DND-41 (cell line): ENCODE measurements around the gene MPP7.

Source experiments
- ATAC-seq: fragments of 200-7000 bp; cut with Tn5 transposase; 3 replicates; pipeline ENCODE4 v1.9.1; 2021; ENCODE audit warnings: low read depth; ENCODE audit not compliant: insufficient read depth
- DNase-seq: peaks from one replicate; pipeline ENCODE4 v3.0.0-alpha.2; 2020
- H2AFZ ChIP-seq: 2 replicates; pipeline ENCODE4 v1.6.0; 2012; ENCODE audit warnings: low read depth, low read length
- H3K27ac ChIP-seq: 2 replicates; pipeline ENCODE4 v1.5.1; 2012; ENCODE audit warnings: low read length, inconsistent platforms
- H3K27me3 ChIP-seq: fragments of 200-600 bp; sonication (generic); 2 replicates; pipeline ENCODE4 v1.6.0; 2012; ENCODE audit warnings: low read length, mild to moderate bottlenecking, inconsistent platforms; ENCODE audit not compliant: insufficient read depth, poor library complexity
- H3K36me3 ChIP-seq: 2 replicates; pipeline ENCODE4 v1.5.1; 2012; ENCODE audit warnings: low read length, inconsistent platforms; ENCODE audit not compliant: insufficient read depth
- H3K4me1 ChIP-seq: 2 replicates; pipeline ENCODE4 v1.5.1; 2012; ENCODE audit warnings: mild to moderate bottlenecking, low read length; ENCODE audit not compliant: insufficient read depth
- H3K4me2 ChIP-seq: 2 replicates; pipeline ENCODE4 v1.6.0; 2012; ENCODE audit warnings: mild to moderate bottlenecking, moderate library complexity, low read length, inconsistent platforms; ENCODE audit not compliant: insufficient read depth
- H3K4me3 ChIP-seq, 2 experiments: fragments of 200-600 bp in 1 of 2; shearing (Covaris generic) in 1 of 2; 2 replicates each; pipeline ENCODE4 v1.5.1; 2012 to 2016; ENCODE audit warnings: inconsistent platforms in 2 of 2, low read length in 2 of 2, mild to moderate bottlenecking in 2 of 2, low read depth in 1 of 2, moderate library complexity in 1 of 2
- H3K79me2 ChIP-seq: 2 replicates; pipeline ENCODE4 v1.6.0; 2012; ENCODE audit warnings: low read length, inconsistent platforms; ENCODE audit not compliant: insufficient read depth
- H3K9ac ChIP-seq: 2 replicates; pipeline ENCODE4 v1.6.0; 2012; ENCODE audit warnings: low read depth, mild to moderate bottlenecking, inconsistent platforms, low read length, moderate library complexity
- H3K9me3 ChIP-seq: 2 replicates; pipeline ENCODE4 v1.5.1; 2012; ENCODE audit warnings: low read length, moderate library complexity, mild to moderate bottlenecking, inconsistent platforms; ENCODE audit not compliant: insufficient read depth, severe bottlenecking
- H4K20me1 ChIP-seq: 2 replicates; pipeline ENCODE4 v1.6.0; 2012; ENCODE audit warnings: low read length; ENCODE audit not compliant: insufficient read depth
- CTCF ChIP-seq: IDR thresholded peaks from 2 replicates; pipeline ENCODE4 v1.5.1; 2012; ENCODE audit warnings: borderline replicate concordance, low read length, moderate library complexity, mild to moderate bottlenecking; ENCODE audit not compliant: poor library complexity, severe bottlenecking; ENCODE audit errors: extremely low read depth
- EZH2 ChIP-seq: IDR thresholded peaks from 3 replicates; pipeline ENCODE4 v1.6.1; 2012; ENCODE audit warnings: borderline replicate concordance, low read depth, mild to moderate bottlenecking, moderate library complexity, low read length, inconsistent platforms; ENCODE audit not compliant: severe bottlenecking

The MPP7 gene

GRCh38 chr10:28256776-28257175 lies 46.1 kb downstream of the MPP7 start:
- H3K9ac ChIP-seq = no peak overlapping the region
- no peaks in the 10 kb centered on the region for H4K20me1 ChIP-seq
- ATAC-seq (no peak), DNase-seq (no peak)
- no peaks in the 10 kb centered on the region for H3K4me1 ChIP-seq
- no peak overlapping the region for H2AFZ ChIP-seq
- H3K27me3 ChIP-seq = no peaks in the 10 kb centered on the region
- H3K27ac ChIP-seq = no peak overlapping the region
- H3K9me3 ChIP-seq = no peaks in the 10 kb centered on the region
- no peak overlapping the region for H3K4me3 ChIP-seq
- TF ChIP-seq EZH2 (no peak), CTCF (no peak)
- no peak overlapping the region for H3K4me2 ChIP-seq
- no peaks in the 10 kb centered on the region for H3K36me3 ChIP-seq
- no peaks in the 10 kb centered on the region for H3K79me2 ChIP-seq

- H3K27ac ChIP-seq = no peak overlapping the region
- H3K4me1 ChIP-seq = no peaks in the 10 kb centered on the region
- no peak overlapping the region for H3K9ac ChIP-seq
- no peak for ATAC-seq
- H3K9me3 ChIP-seq = no peaks in the 10 kb centered on the region
- H3K4me3 ChIP-seq = no peak overlapping the region
- TF ChIP-seq EZH2 (no peak), CTCF (no peak)
- H3K27me3 ChIP-seq = no peaks in the 10 kb centered on the region
- H3K79me2 ChIP-seq = no peaks in the 10 kb centered on the region
- H4K20me1 ChIP-seq = no peaks in the 10 kb centered on the region
- H3K4me2 ChIP-seq = no peak overlapping the region
- no peaks in the 10 kb centered on the region for H3K36me3 ChIP-seq
- H2AFZ ChIP-seq = no peak overlapping the region
- no peak for DNase-seq
Observed at GRCh38 chr10:28254290-28254985, 48.4 kb downstream of the MPP7 start.

GRCh38 chr10:28253169-28253785 lies 49.6 kb downstream of the MPP7 start:
- no peak for TF ChIP-seq EZH2
- TF ChIP-seq CTCF = no peak

More at GRCh38 chr10:28253169-28253785, 49.6 kb downstream of the MPP7 start:
- no peaks in the 10 kb centered on the region for H4K20me1 ChIP-seq
- no peaks in the 10 kb centered on the region for H3K9me3 ChIP-seq
- H3K27ac ChIP-seq = no peak overlapping the region
- no peak overlapping the region for H3K4me3 ChIP-seq
- H3K79me2 ChIP-seq = no peaks in the 10 kb centered on the region
- peaks cover 5% of the 10 kb centered on the region for H3K27me3 ChIP-seq
- DNase-seq = no peak
- no peak overlapping the region for H2AFZ ChIP-seq
- no peak overlapping the region for H3K9ac ChIP-seq
- no peak overlapping the region for H3K4me2 ChIP-seq
- no peak for ATAC-seq
- H3K36me3 ChIP-seq = no peaks in the 10 kb centered on the region
- H3K4me1 ChIP-seq = no peaks in the 10 kb centered on the region
